ENCODE data around the gene MOV10L1.
A peak's percentile ranks its signal among the peaks of the same experiment; 100 is the strongest.

MOV10L1 gene

GRCh38 chr22:50104141-50104544 lies 14.3 kb downstream of the MOV10L1 start:
- no peak for DNase-seq (ENCODE audit: low read depth, low spot score)

GRCh38 chr22:50105208-50106100 lies 15.6 kb downstream of the MOV10L1 start:
- DNase-seq (ENCODE audit: low read depth, low spot score): no peak

GRCh38 chr22:50107529-50107928 lies 17.7 kb downstream of the MOV10L1 start:
- no peak for DNase-seq (ENCODE audit: low read depth, low spot score)

- no peak for DNase-seq (ENCODE audit: low read depth, low spot score)
Observed at GRCh38 chr22:50111056-50111455, 21.2 kb downstream of the MOV10L1 start.

- no peak for DNase-seq (ENCODE audit: low read depth, low spot score)
Observed at GRCh38 chr22:50112151-50113118, 22.6 kb downstream of the MOV10L1 start.

- DNase-seq (ENCODE audit: low read depth, low spot score): no peak
Observed at GRCh38 chr22:50114221-50115021, 24.6 kb downstream of the MOV10L1 start.

GRCh38 chr22:50115693-50116092 lies 25.9 kb downstream of the MOV10L1 start:
- DNase-seq (ENCODE audit: low read depth, low spot score): no peak

- DNase-seq (ENCODE audit: low read depth, low spot score): no peak
Observed at GRCh38 chr22:50117168-50117762, 27.5 kb downstream of the MOV10L1 start.

- no peak for DNase-seq (ENCODE audit: low read depth, low spot score)
Observed at GRCh38 chr22:50118129-50118528, 28.3 kb downstream of the MOV10L1 start.

- peak; percentile 75 for DNase-seq (ENCODE audit: low read depth, low spot score)
Observed at GRCh38 chr22:50118557-50119168, 28.9 kb downstream of the MOV10L1 start.

GRCh38 chr22:50119169-50119767 lies 29.5 kb downstream of the MOV10L1 start:
- no peak for DNase-seq (ENCODE audit: low read depth, low spot score)

- DNase-seq (ENCODE audit: low read depth, low spot score): peak; percentile 54
Observed at GRCh38 chr22:50119768-50120251, 30.0 kb downstream of the MOV10L1 start.

GRCh38 chr22:50121202-50121740 lies 31.5 kb downstream of the MOV10L1 start:
- no peak for DNase-seq (ENCODE audit: low read depth, low spot score)

GRCh38 chr22:50123119-50123518 lies 33.3 kb downstream of the MOV10L1 start:
- DNase-seq (ENCODE audit: low read depth, low spot score): no peak

GRCh38 chr22:50125029-50125428 lies 35.2 kb downstream of the MOV10L1 start:
- DNase-seq (ENCODE audit: low read depth, low spot score): no peak

GRCh38 chr22:50129121-50129736 lies 39.4 kb downstream of the MOV10L1 start:
- DNase-seq (ENCODE audit: low read depth, low spot score): no peak

GRCh38 chr22:50131894-50132293 lies 42.1 kb downstream of the MOV10L1 start:
- DNase-seq (ENCODE audit: low read depth, low spot score): no peak

- no peak for DNase-seq (ENCODE audit: low read depth, low spot score)
Observed at GRCh38 chr22:50134481-50134880, 44.7 kb downstream of the MOV10L1 start.

- DNase-seq (ENCODE audit: low read depth, low spot score): no peak
Observed at GRCh38 chr22:50136581-50137015, 46.8 kb downstream of the MOV10L1 start.

Measured in smooth muscle cell of the brain vasculature (primary cell).